ENCODE measurements around the gene CABP1.
"Not testable (repeated sequence)": the region's sequence is repeated elsewhere in the genome, so short reads cannot be mapped to it uniquely, and the experiment has no call there.

Gene CABP1

GRCh38 chr12:120639771-120640721 lies at the start of gene CABP1:
Gene CABP1 (plus strand): TSS chr12:120640626. CDS start chr12:120640686, 60 bp downstream.
- no peak for FAIRE-seq

DNA sequence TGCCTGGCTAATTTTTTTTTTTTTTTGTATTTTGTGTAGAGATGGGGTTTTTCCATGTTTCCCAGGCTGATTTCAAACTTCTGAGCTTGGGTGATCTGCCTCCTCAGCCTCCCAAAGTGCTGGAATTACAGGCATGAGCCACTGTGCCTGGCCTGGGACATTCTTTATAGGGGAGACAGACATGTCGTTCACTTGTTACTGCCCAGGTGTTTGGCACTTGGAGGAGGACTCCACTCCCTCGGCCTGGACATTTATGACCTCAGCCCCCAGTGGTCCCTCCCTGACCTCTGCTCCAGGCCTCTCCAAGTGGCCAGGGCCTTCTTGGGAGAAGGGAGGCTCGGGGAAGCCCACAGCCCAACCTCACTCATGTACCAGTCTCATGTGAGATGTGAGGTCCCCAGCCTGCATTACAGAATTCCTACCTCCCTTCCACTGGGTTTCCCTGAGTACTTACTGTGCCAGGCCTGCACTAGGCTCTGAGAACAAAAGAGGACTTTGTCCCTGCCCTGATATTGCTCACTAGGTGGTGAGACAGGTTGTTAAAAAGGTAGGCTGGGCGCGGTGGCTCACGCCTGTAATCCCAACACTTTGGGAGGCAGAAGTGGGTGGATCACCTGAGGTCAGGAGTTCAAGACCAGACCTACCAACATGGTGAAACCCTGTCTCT lies 49.6 kb upstream of the CABP1 start:
- FAIRE-seq: no peak

DNA sequence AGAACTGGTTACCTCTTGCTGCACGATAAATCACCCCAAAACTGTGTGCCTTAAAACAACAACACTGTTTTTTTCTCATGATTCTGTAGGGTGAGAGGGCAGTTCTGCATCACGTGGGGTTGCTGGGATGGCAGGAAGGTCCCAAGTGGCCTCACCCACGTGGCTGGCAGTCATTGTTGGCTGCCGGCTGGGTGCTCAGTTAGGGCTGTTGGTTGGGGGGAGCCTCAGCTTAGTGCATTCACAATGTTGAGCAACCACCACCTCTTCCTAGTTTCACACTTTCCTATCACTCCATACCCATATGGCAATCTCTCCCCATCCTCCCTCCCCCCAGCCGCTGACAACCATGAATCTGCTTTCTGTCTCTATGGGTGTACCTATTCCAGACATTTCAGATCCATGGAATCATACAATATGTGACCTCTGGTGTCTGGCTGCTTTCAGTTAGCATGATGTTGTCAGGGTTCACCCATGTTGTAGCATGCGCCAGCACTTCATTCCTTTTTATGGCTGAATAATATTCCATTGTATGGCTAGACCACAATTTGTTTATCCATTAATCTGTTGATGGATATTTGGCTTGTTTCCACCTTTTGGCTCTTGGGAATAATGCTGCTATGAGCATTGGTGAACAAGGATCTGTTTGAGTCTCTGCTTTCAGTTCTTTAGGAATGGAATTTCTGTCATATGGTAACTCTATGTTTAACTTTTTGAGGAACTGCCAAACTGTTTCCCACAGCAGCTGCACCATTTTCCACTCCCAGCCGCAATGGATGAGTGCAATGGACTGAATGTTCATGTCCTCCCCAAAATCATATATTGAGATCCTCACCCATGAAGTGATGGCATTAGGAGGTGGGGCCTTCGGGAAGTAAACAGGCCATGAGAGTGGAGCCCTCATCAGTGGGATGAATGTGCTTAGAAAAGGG lies 48.0 kb upstream of the CABP1 start:
- no peak for FAIRE-seq

DNA sequence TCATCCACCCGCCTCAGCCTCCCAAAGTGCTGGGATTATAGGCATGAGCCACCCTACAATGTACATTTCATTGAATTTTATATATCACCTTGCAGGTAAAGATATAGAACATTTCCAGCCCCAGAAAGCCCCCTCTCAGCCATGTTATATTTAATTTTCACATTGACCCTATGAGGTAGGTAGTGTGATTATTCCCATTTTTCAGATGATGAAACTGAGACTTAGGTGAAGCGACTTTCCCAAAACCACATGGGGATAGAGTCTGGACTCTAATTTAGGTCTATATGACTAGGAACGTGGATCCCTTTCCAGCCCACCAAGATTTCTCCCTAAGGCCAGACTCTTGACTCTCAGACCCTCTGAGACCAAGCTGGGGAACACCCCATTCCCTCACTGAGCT lies 43.5 kb upstream of the CABP1 start:
- FAIRE-seq: no peak

GRCh38 chr12:120597861-120598260 lies 42.6 kb upstream of the CABP1 start:
- FAIRE-seq: no peak

GRCh38 chr12:120598674-120599463 lies 41.6 kb upstream of the CABP1 start:
- FAIRE-seq: no peak

DNA sequence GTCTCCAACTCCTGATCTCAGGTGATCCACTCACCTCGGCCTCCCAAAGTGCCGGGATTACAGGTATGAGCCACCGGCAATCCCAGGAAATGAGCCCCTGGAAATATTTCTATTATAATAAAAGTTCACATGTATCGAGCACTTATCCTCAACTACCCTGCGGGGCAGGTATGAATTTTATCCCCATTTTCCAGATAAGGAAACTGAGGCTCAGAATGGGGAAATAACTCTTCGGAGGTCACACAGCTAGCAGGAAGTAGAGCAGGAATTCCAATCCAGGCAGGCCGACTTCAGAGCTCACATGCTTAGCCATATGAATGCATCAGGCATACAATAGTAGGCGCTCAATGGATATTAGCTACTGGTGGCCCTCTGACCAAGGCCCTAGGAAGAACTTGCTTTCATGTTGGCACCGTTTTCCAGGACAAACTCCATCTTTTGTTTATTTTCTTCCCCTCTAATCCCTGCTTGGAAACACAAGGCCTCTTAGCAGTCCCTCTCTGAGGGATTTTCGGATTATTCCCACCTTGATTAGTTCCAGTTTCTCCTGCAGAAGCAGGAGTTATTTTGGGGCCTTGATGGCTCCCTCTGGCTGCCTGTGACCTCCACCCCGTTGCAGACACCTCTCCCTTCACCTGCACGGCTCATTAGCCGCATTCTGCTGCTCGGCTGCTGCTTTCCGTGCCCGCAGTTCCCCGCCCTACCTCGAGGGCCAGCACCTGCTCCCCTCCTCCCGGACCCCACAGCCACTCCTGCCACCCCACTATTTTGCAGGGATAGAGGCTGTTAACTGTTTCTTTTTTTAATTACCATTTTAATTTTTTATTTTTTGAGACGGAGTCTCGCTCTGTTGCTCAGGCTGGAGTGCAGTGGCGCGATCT lies 40.5 kb upstream of the CABP1 start:
- FAIRE-seq: no peak

- not testable (repeated sequence) for FAIRE-seq
Measured at GRCh38 chr12:120602416-120602815, 38.0 kb upstream of the CABP1 start.

- FAIRE-seq: no peak
Measured at GRCh38 chr12:120610560-120610959, 29.9 kb upstream of the CABP1 start.

DNA sequence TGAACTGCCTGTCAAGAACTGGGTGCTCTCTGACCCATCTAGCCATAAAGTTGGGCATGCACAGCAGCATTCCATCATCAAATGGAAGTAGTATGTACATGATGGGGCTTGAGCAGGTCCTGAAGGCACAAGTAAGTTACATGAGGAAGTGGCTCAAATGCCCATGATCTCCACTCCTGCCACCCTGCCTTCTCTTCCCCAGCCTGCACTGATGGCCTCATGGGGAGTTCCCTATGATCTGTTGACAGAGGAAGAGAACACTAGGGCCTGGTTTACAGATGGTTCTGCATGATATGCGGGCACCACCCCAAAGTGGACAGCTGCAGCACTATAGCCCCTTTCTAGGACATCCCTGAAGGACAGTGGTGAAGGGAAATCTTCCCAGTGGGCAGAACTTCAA lies 28.9 kb upstream of the CABP1 start:
- not testable (repeated sequence) for FAIRE-seq

DNA sequence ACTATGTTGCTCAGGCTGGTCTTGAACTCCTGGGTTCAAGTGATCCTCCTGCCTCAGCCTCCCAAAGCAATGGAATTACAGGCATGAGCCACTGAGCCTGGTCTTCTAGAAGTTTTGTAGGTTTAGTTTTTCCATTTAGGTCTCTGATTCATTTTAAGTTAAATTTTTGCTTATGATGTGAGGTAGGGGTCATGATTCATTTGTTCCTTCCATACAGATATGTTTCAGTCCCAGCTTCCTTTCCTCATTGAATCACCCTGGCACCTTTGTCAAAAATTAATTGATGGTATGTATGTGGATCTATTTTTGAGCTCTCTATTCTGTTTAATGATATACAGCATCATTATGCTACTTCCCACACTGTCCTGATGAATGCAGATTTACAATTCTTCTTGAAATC lies 25.6 kb upstream of the CABP1 start:
- FAIRE-seq: no peak

- FAIRE-seq: not testable (repeated sequence)
Measured at GRCh38 chr12:120617193-120617592, 23.2 kb upstream of the CABP1 start.

GRCh38 chr12:120617767-120618166 lies 22.7 kb upstream of the CABP1 start:
- FAIRE-seq: not testable (repeated sequence)

DNA sequence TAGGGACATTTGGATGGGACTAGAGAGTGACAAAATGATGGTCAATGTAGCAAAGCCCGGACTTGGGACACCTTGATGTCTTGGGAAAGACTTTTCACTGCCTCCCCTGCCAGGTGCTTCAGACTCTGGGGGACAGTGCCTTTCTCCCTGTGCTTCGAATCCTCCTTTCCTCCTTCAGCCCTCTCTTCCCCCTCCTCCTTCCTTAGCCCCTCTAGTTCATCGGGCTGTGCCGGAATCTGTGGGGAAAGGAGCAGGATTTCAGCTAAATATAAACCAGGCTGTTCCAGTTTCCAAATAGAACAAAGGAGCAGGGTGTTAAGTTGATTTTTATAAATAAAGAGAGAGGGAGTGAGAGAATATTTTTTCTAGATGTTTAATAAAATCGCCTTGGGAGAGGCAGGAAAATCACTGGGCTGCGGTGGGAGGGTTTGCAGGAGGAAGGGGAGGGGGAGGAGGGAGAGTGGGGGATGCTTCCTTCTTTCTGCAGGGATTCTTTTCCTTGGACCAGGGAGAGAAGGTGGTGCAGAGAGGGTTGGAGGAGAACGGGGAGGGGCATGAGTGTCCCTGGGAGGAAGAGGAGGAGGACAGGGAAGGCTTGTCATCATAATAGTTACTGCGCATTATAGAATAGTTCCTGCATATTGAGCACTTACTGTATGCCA lies 21.3 kb upstream of the CABP1 start:
- no peak for FAIRE-seq

- no peak for FAIRE-seq
Measured at GRCh38 chr12:120620624-120621023, 19.8 kb upstream of the CABP1 start.

- FAIRE-seq: no peak
Measured at GRCh38 chr12:120625557-120626419, 14.6 kb upstream of the CABP1 start.

DNA sequence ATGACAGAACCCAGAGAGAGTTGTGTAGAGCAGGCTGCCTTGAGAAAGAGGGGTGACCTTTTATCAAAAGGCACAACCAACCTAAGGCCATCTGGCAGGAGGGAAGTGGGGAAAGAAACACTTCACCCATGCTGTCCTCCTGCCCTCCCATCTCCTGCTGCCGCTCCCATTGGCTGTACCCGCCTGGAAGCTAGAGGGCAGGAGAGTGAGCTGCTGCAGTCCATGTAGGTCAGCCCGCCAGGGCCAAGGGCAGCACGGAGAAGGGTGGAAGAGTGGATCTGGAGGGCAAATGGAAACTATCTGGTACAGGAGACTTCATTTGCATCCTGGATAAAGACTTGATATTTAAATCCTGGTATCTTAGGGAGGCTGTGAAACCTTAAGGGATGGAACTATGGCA lies 11.5 kb upstream of the CABP1 start:
- no peak for FAIRE-seq

DNA sequence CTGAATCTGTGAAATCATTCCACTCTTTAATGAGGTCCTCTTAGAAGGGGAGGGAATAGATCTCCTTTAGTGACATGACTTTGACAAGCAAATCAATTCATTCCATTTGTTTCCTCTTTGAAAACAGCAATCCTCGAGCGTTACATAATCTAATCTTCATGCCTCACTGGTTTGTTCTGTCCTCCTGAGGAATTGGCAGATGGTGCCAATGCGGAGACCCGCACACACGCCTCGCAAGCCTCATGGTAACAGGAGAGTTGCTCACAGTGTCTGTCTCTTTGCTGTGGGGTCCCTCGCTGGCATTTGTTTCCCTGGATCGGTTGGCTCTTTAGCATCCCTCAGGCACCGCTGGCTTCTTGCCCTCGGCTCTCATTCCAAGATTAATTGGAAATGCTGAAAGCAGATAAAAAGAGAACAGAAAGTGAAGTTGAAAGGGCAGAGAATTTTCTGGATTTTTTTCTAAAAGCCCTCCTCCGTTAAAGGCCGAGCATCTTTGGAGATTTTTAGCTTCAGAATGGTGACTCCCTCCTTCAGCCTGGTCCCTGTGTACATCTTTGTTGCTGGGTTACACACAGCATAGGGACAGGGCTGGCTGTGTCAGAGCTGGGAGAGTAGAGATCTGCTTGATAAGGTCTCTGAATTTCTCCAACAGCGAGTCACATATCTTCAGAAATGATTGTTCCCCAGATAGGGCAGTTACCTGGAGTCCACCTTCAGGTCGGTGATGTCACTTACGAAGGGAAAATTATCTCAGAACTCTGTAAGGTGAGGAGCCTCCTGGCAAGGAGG lies 10.1 kb upstream of the CABP1 start:
- FAIRE-seq: no peak

DNA sequence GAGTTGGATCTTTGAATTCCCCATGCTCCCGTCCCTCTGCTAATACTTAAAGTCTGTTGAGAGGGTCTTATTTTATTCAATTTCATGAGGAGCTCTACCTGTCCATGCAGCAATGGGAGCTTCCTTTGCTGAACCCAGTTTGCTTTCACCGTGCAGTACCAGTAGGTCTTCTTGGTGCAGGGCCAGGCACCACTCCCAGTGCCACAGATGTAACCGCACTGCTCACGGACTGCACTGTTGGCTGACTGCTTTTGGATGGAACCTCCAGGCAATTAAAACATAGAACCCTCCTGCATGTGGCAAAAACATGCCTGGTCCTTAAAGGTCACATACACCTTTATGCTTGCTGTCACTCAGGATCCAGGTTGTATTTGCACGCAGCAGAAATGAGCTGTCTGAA lies 9.3 kb upstream of the CABP1 start:
- FAIRE-seq: no peak
